ENCODE measurements around the gene LIME1.

DNA sequence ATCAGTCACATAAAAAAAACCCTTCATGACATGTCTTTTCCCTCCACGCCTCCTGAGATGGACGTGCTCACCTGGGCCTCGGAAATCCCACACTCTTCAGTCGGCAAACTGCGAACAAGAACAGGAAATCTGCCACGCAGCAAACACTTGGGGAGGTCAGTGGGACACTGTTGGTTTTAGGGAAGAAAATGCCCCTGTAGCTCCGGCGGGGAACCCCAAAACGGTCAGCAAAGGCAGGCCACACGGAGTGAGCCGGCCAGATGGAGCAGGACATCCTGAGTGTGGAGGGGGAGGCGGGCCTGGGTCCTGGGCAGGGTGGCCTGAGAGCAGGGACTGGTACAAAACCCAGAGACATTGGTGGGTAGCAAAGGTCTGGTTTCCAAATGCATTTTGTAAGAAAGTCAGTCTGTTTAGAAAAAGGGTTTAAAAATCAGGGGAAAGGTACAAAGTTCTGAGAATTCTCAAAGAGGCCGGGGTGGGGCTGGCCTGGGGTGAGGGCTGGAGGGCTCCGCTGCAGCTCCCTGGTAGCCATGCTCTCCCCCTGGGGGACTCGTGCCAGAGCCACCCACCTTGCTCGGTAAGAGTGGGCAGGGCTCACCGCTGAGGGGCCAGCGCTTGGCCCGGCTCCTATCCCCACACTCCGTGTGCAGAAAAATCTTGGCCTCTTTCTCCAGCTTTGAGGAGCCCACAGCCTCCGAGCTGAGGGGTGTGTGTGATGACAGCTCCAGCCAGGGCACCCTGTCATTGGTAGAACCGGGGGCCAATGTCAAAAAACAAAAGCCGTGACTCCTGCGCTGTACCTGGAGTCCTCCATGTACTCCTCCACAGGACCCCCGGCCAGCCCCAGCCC, 8.3 kb downstream of the LIME1 start:
- TF ChIP-seq EZH2 (IDR thresholded peaks at IDR 0.05): no peak
- TF ChIP-seq, protein P1, sequence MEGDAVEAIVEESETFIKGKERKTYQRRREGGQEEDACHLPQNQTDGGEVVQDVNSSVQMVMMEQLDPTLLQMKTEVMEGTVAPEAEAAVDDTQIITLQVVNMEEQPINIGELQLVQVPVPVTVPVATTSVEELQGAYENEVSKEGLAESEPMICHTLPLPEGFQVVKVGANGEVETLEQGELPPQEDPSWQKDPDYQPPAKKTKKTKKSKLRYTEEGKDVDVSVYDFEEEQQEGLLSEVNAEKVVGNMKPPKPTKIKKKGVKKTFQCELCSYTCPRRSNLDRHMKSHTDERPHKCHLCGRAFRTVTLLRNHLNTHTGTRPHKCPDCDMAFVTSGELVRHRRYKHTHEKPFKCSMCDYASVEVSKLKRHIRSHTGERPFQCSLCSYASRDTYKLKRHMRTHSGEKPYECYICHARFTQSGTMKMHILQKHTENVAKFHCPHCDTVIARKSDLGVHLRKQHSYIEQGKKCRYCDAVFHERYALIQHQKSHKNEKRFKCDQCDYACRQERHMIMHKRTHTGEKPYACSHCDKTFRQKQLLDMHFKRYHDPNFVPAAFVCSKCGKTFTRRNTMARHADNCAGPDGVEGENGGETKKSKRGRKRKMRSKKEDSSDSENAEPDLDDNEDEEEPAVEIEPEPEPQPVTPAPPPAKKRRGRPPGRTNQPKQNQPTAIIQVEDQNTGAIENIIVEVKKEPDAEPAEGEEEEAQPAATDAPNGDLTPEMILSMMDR (IDR thresholded peaks at IDR 0.05): no peak
- no peak for TF ChIP-seq EZH2phosphoT487 (IDR thresholded peaks at IDR 0.05)
